Measurements from ENCODE around the gene KISS1R.
A peak's percentile ranks its signal among the peaks of the same experiment; 100 is the strongest.

KISS1R gene

GRCh38 chr19:871446-872265, 45.5 kb upstream of the KISS1R start:
- no peak overlapping the region for H3K4me3 ChIP-seq (ENCODE audit: control insufficient read depth, low read depth, low read length)
- no peak for DNase-seq (ENCODE audit: low read depth)
- TF ChIP-seq CTCF (conservative IDR thresholded peaks at IDR 0.05; ENCODE audit: control insufficient read depth, insufficient read depth, low read depth, low read length) = no peak

- no peak for TF ChIP-seq CTCF (conservative IDR thresholded peaks at IDR 0.05; ENCODE audit: control insufficient read depth, insufficient read depth, low read depth, low read length)
- no peak overlapping the region for H3K4me3 ChIP-seq (ENCODE audit: control insufficient read depth, low read depth, low read length)
- DNase-seq (ENCODE audit: low read depth) = peak; percentile 59
These were observed 44.7 kb upstream of the KISS1R start for GRCh38 chr19:872266-872951.

GRCh38 chr19:873084-873483, 44.0 kb upstream of the KISS1R start:
- no peak overlapping the region for H3K4me3 ChIP-seq (ENCODE audit: control insufficient read depth, low read depth, low read length)
- DNase-seq (ENCODE audit: low read depth) = peak; percentile 65

GRCh38 chr19:873561-874041, 43.5 kb upstream of the KISS1R start:
- TF ChIP-seq CTCF (conservative IDR thresholded peaks at IDR 0.05; ENCODE audit: control insufficient read depth, insufficient read depth, low read depth, low read length) = no peak
- H3K4me3 ChIP-seq (ENCODE audit: control insufficient read depth, low read depth, low read length) = no peak overlapping the region

More at GRCh38 chr19:873084-873483, 44.0 kb upstream of the KISS1R start:
- no peak for TF ChIP-seq CTCF (conservative IDR thresholded peaks at IDR 0.05; ENCODE audit: control insufficient read depth, insufficient read depth, low read depth, low read length)

GRCh38 chr19:875265-875879, 41.8 kb upstream of the KISS1R start:
- DNase-seq (ENCODE audit: low read depth) = no peak
- H3K4me3 ChIP-seq (ENCODE audit: control insufficient read depth, low read depth, low read length) = no peak overlapping the region
- no peak for TF ChIP-seq CTCF (conservative IDR thresholded peaks at IDR 0.05; ENCODE audit: control insufficient read depth, insufficient read depth, low read depth, low read length)

More at GRCh38 chr19:873561-874041, 43.5 kb upstream of the KISS1R start:
- no peak for DNase-seq (ENCODE audit: low read depth)

GRCh38 chr19:876089-876488, 41.0 kb upstream of the KISS1R start:
- no peak for DNase-seq (ENCODE audit: low read depth)
- H3K4me3 ChIP-seq (ENCODE audit: control insufficient read depth, low read depth, low read length) = no peak overlapping the region
- no peak for TF ChIP-seq CTCF (conservative IDR thresholded peaks at IDR 0.05; ENCODE audit: control insufficient read depth, insufficient read depth, low read depth, low read length)
